Measurements from ENCODE around the gene CITED2.

CITED2 gene

GRCh38 chr6:139329224-139329623, 45.2 kb downstream of the CITED2 start:
- no peak for DNase-seq

- DNase-seq, result no peak
Observed at GRCh38 chr6:139327038-139327437, 47.4 kb downstream of the CITED2 start.

GRCh38 chr6:139325686-139326085, 48.8 kb downstream of the CITED2 start:
- no peak for DNase-seq

GRCh38 chr6:139325125-139325524, 49.3 kb downstream of the CITED2 start:
- DNase-seq, result no peak

GRCh38 chr6:139324301-139324555, 50.2 kb downstream of the CITED2 start:
- no peak for DNase-seq

- peak; percentile 84 for DNase-seq
Observed at GRCh38 chr6:139323511-139324300, 50.7 kb downstream of the CITED2 start.
